ENCODE measurements around the gene MPZL3.

DNA sequence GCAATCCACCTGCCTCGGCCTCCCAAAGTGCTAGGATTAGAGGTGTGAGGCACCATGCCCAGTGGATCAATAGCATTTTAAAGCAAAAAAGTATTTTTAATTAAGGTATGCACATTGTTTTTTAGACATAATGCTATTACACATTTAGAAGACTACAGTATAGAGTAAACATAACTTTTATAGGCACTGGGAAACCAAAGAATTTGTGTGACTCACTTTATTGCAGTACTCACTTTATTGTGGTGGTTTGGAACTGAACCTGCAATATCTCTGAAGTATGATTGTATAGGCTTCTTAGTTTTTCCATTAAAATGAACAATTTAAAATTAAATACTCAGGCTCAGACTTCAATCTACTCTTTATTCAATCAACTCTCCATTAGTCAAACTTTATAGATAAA, 34.8 kb upstream of the MPZL3 start:
- TF ChIP-seq, protein P1, sequence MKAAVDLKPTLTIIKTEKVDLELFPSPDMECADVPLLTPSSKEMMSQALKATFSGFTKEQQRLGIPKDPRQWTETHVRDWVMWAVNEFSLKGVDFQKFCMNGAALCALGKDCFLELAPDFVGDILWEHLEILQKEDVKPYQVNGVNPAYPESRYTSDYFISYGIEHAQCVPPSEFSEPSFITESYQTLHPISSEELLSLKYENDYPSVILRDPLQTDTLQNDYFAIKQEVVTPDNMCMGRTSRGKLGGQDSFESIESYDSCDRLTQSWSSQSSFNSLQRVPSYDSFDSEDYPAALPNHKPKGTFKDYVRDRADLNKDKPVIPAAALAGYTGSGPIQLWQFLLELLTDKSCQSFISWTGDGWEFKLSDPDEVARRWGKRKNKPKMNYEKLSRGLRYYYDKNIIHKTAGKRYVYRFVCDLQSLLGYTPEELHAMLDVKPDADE (IDR thresholded peaks at IDR 0.05) = no peak
- TF ChIP-seq, protein P2, sequence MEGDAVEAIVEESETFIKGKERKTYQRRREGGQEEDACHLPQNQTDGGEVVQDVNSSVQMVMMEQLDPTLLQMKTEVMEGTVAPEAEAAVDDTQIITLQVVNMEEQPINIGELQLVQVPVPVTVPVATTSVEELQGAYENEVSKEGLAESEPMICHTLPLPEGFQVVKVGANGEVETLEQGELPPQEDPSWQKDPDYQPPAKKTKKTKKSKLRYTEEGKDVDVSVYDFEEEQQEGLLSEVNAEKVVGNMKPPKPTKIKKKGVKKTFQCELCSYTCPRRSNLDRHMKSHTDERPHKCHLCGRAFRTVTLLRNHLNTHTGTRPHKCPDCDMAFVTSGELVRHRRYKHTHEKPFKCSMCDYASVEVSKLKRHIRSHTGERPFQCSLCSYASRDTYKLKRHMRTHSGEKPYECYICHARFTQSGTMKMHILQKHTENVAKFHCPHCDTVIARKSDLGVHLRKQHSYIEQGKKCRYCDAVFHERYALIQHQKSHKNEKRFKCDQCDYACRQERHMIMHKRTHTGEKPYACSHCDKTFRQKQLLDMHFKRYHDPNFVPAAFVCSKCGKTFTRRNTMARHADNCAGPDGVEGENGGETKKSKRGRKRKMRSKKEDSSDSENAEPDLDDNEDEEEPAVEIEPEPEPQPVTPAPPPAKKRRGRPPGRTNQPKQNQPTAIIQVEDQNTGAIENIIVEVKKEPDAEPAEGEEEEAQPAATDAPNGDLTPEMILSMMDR (conservative IDR thresholded peaks at IDR 0.05; ENCODE audit: low read depth in 2 of 2) = no peak
- no peak for TF ChIP-seq EZH2 (IDR thresholded peaks at IDR 0.05; ENCODE audit: low read depth, unreplicated experiment)
- TF ChIP-seq EZH2phosphoT487 (IDR thresholded peaks at IDR 0.05; ENCODE audit: unreplicated experiment) = no peak
- no peak for TF ChIP-seq CREB1 (CRISPR knock-in tag; IDR thresholded peaks at IDR 0.05; ENCODE audit: low read depth)

Data from GM23338 (cell line).